Hematopoietic multipotent progenitor cell (in vitro differentiated cells): Measurements from ENCODE around the gene IFI6. TPM values are rescaled to one million over a fixed set of nuclear protein-coding genes. Genes with fewer than 3 reads are reported as not detected.
"Not testable (repeated sequence)": the region's sequence is repeated elsewhere in the genome, so short reads cannot be mapped to it uniquely, and the experiment has no call there.

ENCODE experiments used
- DNase-seq, 3 donors: peaks; one replicate each; pipeline ENCODE4 v3.0.0-alpha.2; 2011 to 2015; ENCODE audit warnings: low read depth in 2 of 3, low spot score in 2 of 3
- total RNA-seq: library from RNA; depleted of rRNA; stranded (reverse); fragments of >200 nt; gene quantifications from one replicate; pipeline ENCODE4 v1.2.3, GENCODE V29; 2012

IFI6 gene, protein sequence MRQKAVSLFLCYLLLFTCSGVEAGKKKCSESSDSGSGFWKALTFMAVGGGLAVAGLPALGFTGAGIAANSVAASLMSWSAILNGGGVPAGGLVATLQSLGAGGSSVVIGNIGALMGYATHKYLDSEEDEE
- 118 TPM for total RNA-seq

DNA sequence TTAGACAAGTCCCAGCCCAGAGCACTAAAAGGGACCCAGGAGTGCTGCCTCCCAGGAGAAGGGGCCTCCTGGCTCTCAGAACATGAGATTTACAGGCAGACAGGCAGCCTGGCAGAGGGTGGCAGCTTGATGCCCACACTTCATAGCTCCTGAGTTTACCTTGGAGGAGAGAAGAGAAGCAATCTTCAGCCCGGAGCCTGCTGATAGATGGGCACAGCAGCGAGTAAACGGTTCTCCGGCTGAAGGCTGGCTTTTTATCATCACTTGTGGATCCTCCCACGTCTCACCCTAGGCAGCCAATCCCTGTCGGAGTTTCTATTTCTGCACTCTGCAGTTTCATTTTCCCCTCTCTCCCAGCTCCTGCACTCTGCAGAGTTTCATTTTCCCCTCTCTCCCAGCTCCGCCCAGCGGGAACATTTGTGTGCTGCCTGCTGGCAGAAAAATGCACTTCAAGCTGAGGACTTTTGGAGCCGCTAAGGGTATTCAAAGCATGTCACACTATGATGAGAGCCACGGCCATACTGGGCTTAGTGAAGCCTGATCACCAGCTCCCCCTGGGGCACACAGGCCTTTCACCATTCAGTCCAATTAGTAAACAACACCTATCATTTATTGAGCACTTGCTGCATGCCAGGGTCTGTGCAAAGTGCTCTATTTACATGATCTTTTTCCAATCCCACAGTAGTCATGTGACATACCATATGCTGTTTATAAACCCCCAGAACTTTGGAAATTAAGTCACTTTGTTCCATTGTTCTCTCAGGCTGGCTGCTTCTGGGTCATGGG lies at the start of gene IFI6:
TSS of gene IFI6 (minus strand) at position 229 of the 786 bp plus-strand sequence. CDS start 2,878 bp downstream, outside the sequence.
- peak; percentile 61 to 93 (median 89) for DNase-seq

DNA sequence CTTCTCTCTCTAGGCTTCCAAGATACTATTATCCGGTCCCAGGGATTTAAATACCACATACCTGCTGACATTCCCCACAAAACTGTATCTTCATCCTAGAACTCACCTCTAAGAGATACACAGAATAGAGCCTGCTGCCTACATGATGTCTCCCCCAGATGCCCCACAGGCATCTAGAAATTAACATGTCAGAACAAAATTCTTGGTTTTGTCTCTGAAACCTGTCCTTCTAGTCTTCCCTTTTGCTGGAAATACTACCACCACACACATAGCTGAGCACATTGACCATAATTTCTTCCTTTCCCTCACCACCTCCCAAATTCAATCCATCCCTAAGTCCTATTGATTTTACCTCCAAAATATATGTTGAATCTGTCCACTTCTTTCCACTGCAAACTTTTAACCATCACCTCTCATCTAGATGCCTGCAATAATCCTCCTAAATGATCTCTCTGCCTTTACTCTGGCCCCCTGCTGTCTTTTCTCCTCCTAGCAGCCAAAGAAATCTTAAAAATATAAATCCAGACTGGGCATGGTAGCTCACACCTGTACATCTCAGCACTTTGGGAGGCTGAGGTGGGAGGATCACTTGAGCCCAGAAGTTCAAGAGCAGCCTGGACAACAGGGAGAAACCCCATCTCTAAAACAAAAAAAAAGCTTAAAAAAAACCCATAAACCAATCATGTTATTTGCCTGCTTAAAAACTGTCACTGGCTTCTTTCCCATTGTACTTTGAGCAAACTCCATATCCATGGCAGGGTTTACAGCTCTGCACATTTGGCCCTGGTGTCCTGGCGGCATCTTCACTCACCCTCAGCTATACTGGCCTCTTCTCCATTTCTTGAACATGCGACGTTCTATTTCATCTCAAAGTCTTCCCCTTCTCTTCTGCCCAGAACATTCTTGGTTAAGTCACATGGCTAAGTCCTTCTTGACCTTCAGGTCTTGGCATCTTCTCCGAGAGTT lies 47.6 kb upstream of the IFI6 start:
- peak in 2 of 3 donors; percentile 15 to 52 for DNase-seq

DNA sequence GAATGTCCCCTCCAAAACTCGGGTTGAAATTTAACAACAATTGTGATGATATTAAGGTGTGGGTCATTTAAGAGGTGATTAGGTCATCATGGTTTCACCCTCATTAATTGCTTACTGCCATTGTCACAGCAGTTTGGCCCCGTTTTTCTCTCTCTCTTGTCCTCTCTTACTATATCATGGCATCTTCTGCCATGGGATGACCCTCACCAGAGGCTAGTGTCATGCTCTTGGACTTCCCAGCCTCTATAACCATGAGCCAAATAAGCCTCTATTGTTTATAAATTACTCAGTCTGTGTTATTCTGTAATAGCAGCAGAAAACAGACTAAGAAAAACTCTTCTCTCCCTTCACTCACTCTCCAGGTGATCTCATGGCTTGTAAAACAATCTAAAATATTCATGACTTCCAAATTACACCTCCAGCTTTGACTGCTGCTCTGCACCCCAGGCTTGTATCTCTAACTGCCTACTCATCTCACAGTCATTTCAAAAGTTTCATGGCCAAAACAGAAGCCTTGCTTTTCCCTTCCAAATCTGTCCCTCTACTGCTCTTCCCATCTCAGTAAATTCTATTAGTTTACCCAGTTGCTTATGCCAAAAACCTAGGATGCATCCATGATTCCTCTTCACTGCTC lies 44.4 kb upstream of the IFI6 start:
- no peak for DNase-seq

DNA sequence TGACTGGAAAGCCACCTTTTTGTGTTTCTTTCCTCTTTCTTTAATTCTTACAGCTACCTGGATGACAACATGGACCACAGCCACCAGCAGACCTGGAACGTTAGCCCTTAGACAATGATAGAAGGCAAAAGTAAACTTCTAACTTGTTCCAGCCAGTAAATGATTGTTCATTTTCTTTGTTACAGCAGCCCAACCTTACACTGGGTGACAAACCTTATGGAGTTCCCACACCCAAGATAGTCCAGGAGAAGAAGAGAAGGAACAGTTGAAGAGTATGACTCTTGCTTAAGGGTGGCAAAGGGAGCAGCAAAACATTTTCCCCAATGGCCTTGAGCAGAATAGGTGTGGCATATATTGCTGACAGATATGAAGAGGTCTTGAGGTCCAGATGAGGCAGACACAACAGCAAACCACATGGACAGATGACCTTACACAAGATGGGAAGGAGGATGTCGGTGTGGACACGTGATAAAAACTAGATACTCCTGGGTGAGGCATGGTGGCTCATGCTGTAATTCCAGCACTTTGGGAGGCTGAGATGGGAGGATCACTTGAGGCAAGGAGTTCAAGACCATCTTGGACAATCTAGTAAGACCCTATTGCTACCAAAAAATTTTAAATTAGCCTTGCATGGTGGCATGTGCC lies 42.0 kb upstream of the IFI6 start:
- no peak for DNase-seq

GRCh38 chr1:27713139-27713725 lies 41.2 kb upstream of the IFI6 start:
- no peak for DNase-seq

GRCh38 chr1:27710574-27710973 lies 38.6 kb upstream of the IFI6 start:
- no peak for DNase-seq

DNA sequence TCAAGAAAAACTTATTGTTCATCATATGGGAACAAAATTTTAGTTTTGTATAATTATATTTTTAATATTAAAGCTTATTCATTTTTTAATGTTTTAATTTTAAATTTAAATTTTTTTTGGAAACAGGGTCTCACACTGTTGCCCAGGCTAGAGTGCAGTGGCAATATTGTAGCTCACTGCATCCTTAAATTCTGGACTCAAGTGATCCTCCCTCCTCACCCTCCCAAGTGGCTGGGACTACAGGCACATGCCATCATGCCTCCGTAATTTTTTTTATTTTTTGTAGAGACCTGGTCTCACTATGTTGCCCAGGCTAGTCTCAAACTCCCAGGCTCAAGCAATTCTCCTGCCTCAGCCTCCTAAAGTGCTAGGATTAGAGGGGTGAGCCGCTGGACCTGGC lies 33.6 kb upstream of the IFI6 start:
- no peak for DNase-seq

- DNase-seq = no peak
Observed at GRCh38 chr1:27704958-27705357, 33.0 kb upstream of the IFI6 start.

- not testable (repeated sequence) for DNase-seq
Observed at GRCh38 chr1:27696835-27697234, 24.8 kb upstream of the IFI6 start.

DNA sequence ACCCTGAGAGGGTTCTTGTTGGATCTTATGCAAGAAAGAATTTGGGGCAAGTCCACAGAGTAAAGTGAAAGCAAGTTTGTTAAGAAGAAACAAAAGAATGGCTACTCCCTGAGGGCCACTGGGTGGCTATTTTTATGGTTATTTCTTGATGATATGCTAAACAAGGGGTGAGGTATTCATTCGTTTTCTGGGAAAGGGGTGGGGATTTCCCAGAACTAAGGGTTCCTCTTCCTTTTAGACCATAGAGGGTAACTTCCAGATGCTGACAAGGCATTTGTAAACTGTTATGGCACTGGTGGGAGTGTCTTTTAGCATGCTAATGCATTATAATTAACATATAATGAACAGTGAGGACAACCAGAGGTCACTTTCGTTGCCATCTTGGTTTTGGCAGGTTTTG lies 18.2 kb upstream of the IFI6 start:
- no peak for DNase-seq

GRCh38 chr1:27689423-27690173 lies 17.6 kb upstream of the IFI6 start:
- no peak for DNase-seq

- no peak for DNase-seq
Observed at GRCh38 chr1:27687906-27688305, 15.9 kb upstream of the IFI6 start.

DNA sequence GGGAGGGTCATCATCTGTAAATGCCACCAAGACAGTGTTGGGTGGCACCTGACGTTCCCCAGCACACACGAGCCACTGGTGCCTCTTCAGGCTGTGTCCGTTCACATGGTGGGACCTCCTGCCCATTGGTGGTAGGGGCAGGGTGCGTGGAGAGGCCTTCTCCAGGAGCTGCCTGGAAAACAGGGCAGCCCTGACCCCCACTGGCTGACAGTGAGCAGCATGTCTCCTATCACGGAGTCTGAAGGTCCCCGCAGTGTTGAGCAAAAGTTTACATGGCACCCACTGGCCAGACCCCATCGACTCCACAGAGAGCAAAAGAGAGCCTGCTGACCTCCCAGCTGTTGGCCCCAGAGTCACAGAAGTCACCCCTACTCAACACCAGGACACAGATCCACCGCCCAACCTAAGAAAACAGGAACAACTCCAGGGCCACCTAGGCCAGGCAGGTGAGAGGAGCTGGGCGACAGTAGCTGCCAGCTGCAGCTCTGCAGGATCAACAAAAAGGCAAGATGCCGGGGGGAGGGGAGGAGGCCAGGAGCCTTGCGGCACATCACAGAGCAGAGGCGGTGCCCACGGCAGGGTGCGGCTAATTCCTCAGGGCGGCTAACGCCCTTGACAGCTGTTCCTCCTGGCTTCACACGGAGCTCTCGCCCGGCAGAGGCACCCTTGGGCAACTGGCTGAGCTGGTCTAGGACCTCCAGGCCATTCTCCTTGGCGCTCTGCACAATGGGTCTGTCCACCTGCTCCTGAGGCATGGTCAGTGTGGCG lies 14.4 kb upstream of the IFI6 start:
- DNase-seq = no peak

GRCh38 chr1:27684176-27684575 lies 12.2 kb upstream of the IFI6 start:
- no peak for DNase-seq

DNA sequence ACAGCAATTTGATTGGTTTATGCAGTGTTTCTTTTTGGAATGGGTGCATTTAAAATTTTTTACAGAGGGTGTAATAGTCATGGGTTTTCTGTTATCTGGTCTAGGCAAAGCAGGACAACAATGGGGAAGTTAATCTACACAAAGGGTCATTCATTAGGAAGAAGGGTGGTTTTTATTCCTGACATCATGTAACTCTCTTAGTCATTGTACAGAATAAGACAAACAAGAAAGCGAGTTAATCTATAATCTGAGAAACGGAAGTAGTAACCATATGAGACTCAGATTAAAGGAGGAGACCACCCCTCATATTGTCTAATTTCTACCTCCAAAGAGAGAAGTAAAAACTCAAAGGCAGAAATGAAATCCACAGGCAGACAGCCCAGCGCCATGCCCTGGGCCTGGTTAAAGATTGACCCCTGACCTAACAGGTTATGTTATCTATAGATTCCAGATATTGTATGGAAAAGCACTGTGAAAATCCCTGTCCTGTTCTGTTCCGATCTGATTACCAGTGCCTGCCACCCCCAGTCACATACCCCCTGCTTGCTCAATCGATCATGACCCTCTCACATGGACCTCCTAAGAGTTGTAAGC lies 10.5 kb upstream of the IFI6 start:
- DNase-seq = no peak

DNA sequence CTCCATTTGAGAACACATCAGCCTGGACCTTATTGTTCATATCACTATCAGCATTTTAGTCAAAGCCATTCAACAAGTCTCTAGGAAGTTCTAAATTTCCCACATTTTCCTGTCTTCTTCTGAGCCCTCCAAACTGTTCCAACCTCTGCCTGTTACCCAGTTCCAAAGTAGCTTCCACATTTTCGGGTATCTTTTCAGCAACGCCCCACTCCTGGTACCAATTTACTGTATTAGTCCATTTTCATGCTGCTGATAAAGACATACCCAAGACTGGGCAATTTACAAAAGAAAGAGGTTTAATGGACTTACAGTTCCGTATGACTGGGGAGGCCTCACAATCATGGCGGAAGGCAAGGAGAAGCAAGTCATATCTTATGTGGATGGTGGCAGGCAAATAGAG lies 9.6 kb upstream of the IFI6 start:
- not testable (repeated sequence) for DNase-seq

- DNase-seq = not testable (repeated sequence)
Observed at GRCh38 chr1:27680225-27680791, 8.3 kb upstream of the IFI6 start.

- no peak for DNase-seq
Observed at GRCh38 chr1:27678747-27679146, 6.8 kb upstream of the IFI6 start.
